Pancreas (tissue), 10 donors: Measurements from ENCODE around the gene IGF2. TPM values are rescaled to one million over a fixed set of nuclear protein-coding genes. Genes with fewer than 3 reads are reported as not detected.

Source experiments
- ATAC-seq, 4 donors: fragments of 200-7000 bp; cut with Tn5 transposase; one replicate each; pipeline versions ENCODE4 v1.8.0 to v1.9.1; 2020; ENCODE audit warnings: mild to moderate bottlenecking in 4 of 4, moderate library complexity in 4 of 4
- DNase-seq, 6 donors: peaks; one replicate each; pipeline ENCODE4 v3.0.0-alpha.2; 2020
- FAIRE-seq: peaks from 2 replicates; lab custom pipeline; 2012; peaks lifted over from hg19 to GRCh38; lab: Jason Lieb, UNC
- H3K27ac ChIP-seq, 4 donors: fragments of 200-600 bp; sonication (generic); 1 replicate in 3 of 4; 2 replicates in 1 of 4; pipeline versions ENCODE4 v1.5.0 to v1.8.0; 2020
- H3K27me3 ChIP-seq, 4 donors: fragments of 200-600 bp; one replicate each; pipeline ENCODE4 v1.8.0; 2021
- H3K36me3 ChIP-seq, 3 donors: fragments of 200-600 bp; sonication (generic) in 1 of 3; one replicate each; pipeline versions ENCODE4 v1.5.0 to v1.8.0; 2020 to 2021
- H3K4me1 ChIP-seq, 3 donors: fragments of 200-600 bp; one replicate each; pipeline ENCODE4 v1.8.0; 2021
- H3K4me3 ChIP-seq, 4 donors: fragments of 200-600 bp; sonication (generic) in 2 of 4; one replicate each; pipeline versions ENCODE4 v1.5.0 to v1.8.0; 2020 to 2021
- H3K9me3 ChIP-seq, 4 donors: fragments of 200-600 bp; one replicate each; pipeline ENCODE4 v1.8.0; 2021
- WGBS, 2 donors: extraction: QIAGEN DNeasy Blood & Tissue Kit; methylation state at CpG; one replicate each; pipeline ENCODE4 v1.1.7; 2013; 5-methylcytosine and 5-hydroxymethylcytosine counted together
- intact Hi-C, 3 donors: fragments of 100-400 bp; cut with DNase I; formaldehyde crosslinking; loops; one replicate each; pipeline versions ENCODE4 v1.11.1 to v1.14.2; 2022
- polyA plus RNA-seq, 2 donors: library from polyadenylated mRNA; stranded (reverse); fragments of 200-250 nt; gene quantifications; one replicate each; pipeline ENCODE4 v1.2.3, GENCODE V29; 2013
- total RNA-seq, 6 donors: library from RNA; stranded (reverse); fragmentation: NEBNext Ultra II Directional in 4 of 6; extraction: Animal tissue kit (Norgen Biotek cat#: 25700) in 4 of 6; gene quantifications; one replicate each; pipeline versions ENCODE4 v1.2.1 to v1.2.4, GENCODE V29; 2021 to 2023
- TF ChIP-seq, protein P1 (sequence below), 4 donors: fragments of 200-600 bp; sonication (generic) in 3 of 4; IDR thresholded peaks; one replicate each; pipeline versions ENCODE4 v1.5.0 to v1.8.0; 2021; ENCODE audit warnings: antibody characterized with exemption in 4 of 4
- donor health status: healthy with polysubstance abuse.
- donor health status: DM: no; HTN: no; CAD: no; lungs with moderate emphysema.
- donor health status: DM: no; HTN: no; CAD: no.
- donor health status: control.
- donor health status: control.
- donor health status: Bipolar disorder and iron deficiency.
- donor health status: DM: yes; HTN: yes; CAD: no.
- donor health status: DM: no; HTN: no; CAD: no.
- donor health status: DM: no; HTN: no; CAD: no.
- donor health status: DM: yes; HTN: yes; CAD: no.

IGF2 gene
- total and polyA plus RNA-seq, 8 donors, result 6.0 to 99.9 (median 21.5) TPM

DNA sequence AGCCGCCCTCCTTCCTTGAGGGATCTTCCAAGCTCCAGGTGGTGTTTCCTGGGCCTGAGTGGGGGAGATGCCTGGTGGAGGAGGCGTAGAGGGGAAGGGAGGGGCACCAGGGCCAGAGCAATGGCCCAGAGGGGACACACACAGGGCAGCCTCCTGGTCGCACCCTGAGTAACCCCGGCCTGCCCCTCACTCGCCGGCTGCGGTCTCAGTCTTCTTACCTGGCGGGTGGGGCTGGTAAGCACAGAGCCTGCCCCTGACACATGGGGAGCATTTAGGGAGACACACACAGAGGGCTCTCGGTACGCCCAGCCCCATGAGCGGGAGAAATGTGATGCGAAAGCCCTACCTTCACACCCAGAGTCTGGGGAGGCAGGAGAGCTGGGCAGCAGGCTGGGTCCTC lies 23.9 kb downstream of the IGF2 start:
- no peak for FAIRE-seq
- H3K4me1 ChIP-seq, result no peaks in the 10 kb centered on the region
- no peak overlapping the region for H3K4me3 ChIP-seq
- intact Hi-C loops, result no loop called here
- H3K9me3 ChIP-seq, result no peaks in the 10 kb centered on the region
- DNase-seq, result peak in 1 of 6 donors; percentile 40
- no peaks in the 10 kb centered on the region for H3K36me3 ChIP-seq
- TF ChIP-seq, protein P1, sequence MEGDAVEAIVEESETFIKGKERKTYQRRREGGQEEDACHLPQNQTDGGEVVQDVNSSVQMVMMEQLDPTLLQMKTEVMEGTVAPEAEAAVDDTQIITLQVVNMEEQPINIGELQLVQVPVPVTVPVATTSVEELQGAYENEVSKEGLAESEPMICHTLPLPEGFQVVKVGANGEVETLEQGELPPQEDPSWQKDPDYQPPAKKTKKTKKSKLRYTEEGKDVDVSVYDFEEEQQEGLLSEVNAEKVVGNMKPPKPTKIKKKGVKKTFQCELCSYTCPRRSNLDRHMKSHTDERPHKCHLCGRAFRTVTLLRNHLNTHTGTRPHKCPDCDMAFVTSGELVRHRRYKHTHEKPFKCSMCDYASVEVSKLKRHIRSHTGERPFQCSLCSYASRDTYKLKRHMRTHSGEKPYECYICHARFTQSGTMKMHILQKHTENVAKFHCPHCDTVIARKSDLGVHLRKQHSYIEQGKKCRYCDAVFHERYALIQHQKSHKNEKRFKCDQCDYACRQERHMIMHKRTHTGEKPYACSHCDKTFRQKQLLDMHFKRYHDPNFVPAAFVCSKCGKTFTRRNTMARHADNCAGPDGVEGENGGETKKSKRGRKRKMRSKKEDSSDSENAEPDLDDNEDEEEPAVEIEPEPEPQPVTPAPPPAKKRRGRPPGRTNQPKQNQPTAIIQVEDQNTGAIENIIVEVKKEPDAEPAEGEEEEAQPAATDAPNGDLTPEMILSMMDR (IDR thresholded peaks at IDR 0.05), result no peak
- WGBS, 2 donors, result 95 to 97% methylated on average over 12 of the region's 12 CpGs
- H3K27ac ChIP-seq, result no peak overlapping the region
- H3K27me3 ChIP-seq, result no peaks in the 10 kb centered on the region
- no peak for ATAC-seq

DNA sequence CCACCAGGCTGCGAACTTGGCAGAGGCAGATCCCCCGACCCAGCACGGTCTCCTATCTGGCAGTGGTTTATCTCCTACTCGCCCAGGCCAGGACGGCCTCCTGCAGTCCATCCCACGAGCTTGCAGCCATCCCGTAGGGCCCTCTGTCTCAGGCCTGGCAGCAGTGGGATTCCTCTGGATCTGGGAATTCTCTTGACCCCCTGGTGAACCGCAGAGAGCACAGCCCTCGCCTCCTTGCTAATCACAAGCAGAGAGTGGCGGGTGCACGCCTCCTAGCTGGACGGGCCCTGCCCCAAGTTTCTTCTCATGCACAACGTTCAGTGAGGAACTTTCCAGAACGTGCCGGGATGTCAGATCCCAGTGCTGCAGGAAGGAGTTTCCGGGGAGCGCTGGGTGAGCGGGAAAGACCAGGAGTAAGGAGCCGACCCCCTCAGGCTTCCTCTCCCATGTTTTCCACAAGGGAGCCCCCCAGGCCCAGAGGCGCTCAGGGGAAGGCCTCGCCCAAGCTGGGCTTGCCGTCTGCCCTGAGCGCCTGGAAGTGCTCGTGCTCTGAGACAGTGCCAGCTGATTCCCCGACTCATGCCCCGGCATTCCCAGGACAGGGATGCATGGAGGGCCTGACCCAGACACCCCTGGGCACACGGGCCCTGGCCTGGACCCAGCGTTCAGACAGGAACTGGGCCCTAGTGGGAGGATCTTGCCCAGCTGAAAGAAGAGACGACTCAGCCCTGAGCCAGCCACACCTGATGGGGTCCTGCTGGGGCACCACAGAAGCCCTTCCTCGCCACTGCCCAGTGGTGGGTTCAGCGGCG lies 24.6 kb downstream of the IGF2 start:
- TF ChIP-seq, protein P1 (IDR thresholded peaks at IDR 0.05), result no peak
- H3K36me3 ChIP-seq, result no peaks in the 10 kb centered on the region
- ATAC-seq, result no peak
- no peak overlapping the region for H3K27ac ChIP-seq
- 83 to 88% methylated on average over 31 to 32 of the region's 32 CpGs for WGBS, 2 donors
- DNase-seq, result peak in 1 of 6 donors; percentile 51
- no peak for FAIRE-seq
- H3K9me3 ChIP-seq, result no peaks in the 10 kb centered on the region
- intact Hi-C loops, result no loop called here
- no peaks in the 10 kb centered on the region for H3K27me3 ChIP-seq
- H3K4me3 ChIP-seq, result no peak overlapping the region
- no peaks in the 10 kb centered on the region for H3K4me1 ChIP-seq

DNA sequence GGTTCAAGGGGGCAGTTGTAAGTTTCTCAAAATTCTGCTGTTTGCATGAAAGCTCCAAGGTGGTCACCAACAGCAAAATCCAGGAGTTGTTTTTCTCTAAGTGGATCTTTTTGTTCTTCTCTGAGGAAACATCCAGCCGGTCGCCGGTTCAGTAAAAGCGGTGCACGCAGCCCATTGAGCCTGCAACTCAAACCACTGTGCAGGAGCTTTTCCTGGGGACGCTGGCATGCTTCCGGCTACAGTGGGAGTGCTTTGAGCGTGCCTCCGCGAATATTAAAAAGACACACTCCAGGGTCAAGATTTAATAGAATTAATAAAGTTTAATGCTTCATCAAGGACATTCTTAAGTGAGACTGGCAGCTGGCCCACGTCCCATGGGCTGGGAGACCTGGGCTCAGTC lies 25.4 kb downstream of the IGF2 start:
- 78 to 81% methylated on average over 11 of the region's 11 CpGs for WGBS, 2 donors

DNA sequence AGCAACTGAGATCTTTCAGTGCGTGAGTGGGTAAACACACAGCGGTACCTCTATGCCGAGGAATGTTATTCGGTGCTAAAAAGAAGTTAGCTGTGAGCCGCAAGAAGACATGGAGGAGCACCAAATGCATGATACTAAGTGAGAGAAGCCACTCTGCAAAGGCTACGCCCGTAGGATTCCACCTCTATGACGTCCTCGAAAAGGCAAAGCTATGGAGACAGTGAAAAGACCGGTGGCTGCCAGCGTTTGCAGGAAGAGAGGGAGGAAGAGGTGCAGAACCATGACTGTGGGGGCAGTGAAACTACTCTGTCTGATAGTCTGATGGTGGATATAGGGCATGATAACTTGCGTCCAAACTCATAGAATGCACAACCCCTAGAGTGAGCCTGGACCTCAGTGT lies 28.7 kb downstream of the IGF2 start:
- ATAC-seq (no peak), FAIRE-seq (no peak), DNase-seq (no peak)
- Histone ChIP-seq H3K27me3 (no peaks in the 10 kb centered on the region), H3K9me3 (no peaks in the 10 kb centered on the region), H3K36me3 (no peaks in the 10 kb centered on the region), H3K4me3 (no peak overlapping the region), H3K4me1 (no peaks in the 10 kb centered on the region), H3K27ac (no peak overlapping the region)
- intact Hi-C loops, result no loop called here
- WGBS, 2 donors, result 87 to 88% methylated on average over 12 of the region's 12 CpGs
- TF ChIP-seq, protein P1 (IDR thresholded peaks at IDR 0.05), result no peak

More for the DNA sequence above, 25.4 kb downstream of the IGF2 start:
- Histone ChIP-seq H3K9me3 (no peaks in the 10 kb centered on the region), H3K4me3 (no peak overlapping the region), H3K36me3 (no peaks in the 10 kb centered on the region), H3K27me3 (no peaks in the 10 kb centered on the region), H3K4me1 (no peaks in the 10 kb centered on the region), H3K27ac (no peak overlapping the region)
- ATAC-seq (no peak), FAIRE-seq (no peak), DNase-seq (peak in 1 of 6 donors; percentile 16)
- TF ChIP-seq, protein P1 (IDR thresholded peaks at IDR 0.05), result no peak
- intact Hi-C loops, result no loop called here

DNA sequence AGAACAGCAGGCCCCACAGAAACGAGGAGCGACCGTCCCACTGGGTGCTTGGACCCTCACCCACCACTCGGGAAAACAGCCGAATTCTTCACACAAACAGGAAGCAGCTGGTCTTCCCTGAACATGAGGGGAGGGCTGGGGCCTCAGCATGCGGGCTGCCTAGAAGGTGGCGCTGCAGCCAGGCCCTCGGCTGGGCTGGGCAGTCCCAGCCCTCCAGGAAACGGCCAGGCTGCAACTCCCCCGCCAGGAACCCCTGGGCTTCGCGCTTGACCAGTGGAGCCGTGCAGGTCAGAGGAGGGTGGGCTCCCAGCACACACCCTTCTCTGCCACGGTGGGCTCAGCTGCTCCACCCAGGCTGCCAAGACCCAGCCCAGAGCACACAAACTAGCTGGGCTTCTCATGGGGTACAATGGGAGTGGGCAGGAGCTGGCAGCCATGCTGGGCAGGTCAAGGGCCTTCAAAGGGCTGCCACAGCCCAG lies 29.6 kb downstream of the IGF2 start:
- no peak for ATAC-seq
- Histone ChIP-seq H3K4me3 (no peak overlapping the region), H3K4me1 (no peaks in the 10 kb centered on the region), H3K36me3 (no peaks in the 10 kb centered on the region), H3K27me3 (no peaks in the 10 kb centered on the region), H3K27ac (no peak overlapping the region), H3K9me3 (no peaks in the 10 kb centered on the region)
- no peak for FAIRE-seq
- TF ChIP-seq, protein P1 (IDR thresholded peaks at IDR 0.05), result no peak
- peak in 1 of 6 donors; percentile 42 for DNase-seq
- WGBS, 2 donors, result 72 to 77% methylated on average over 14 of the region's 14 CpGs
- intact Hi-C loops, result no loop called here
